GM19238 (cell line): ENCODE measurements around the gene PEX11B.
"Not testable (repeated sequence)": the region's sequence is repeated elsewhere in the genome, so short reads cannot be mapped to it uniquely, and the experiment has no call there.

Source experiments
- DNase-seq: peaks from one replicate; pipeline ENCODE4 v3.0.0; 2011; ENCODE audit warnings: low spot score; ENCODE audit not compliant: insufficient read length

PEX11B gene

GRCh38 chr1:145952903-145953302 lies 34.4 kb upstream of the PEX11B start:
- no peak for DNase-seq

DNA sequence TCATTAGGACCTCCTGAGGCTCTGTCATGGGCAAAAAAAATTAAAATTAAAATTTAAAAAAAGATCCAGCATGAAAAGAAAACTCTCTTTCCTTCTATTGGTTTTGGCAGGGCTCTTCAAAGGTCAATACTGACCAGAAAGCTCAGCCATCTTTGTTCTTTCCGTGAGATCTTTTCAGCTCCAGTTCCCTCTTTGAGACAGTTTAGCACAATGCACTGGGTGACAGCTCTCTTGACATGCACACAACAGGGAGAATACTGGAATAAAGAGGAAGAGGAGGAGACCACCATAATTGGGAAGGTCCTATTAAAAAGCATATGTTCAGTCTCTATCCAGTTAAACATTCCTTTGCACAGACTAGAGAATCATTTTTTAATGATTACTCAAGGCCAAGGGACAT lies 33.0 kb upstream of the PEX11B start:
- DNase-seq, result no peak

DNA sequence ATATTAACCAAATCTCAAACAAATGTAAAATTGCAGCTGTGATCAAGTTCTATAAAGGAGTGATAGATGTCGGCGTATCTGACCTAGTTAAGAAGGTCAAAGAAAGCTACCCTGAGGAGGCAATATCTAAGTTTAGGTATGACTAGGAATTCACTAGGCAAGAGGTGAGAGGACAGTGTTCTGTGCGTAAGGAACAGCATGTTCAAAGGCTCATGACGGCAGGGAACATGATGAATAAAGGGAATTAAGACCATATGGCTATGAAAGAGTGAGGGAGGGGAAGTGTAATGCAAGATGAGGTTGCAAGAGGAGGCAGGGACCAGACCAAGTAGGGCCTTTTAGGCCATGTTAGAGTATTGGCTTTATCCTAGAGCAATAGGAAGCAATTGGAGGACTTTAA lies 30.7 kb upstream of the PEX11B start:
- no peak for DNase-seq

- no peak for DNase-seq
Measured at GRCh38 chr1:145947551-145947950, 29.0 kb upstream of the PEX11B start.

DNA sequence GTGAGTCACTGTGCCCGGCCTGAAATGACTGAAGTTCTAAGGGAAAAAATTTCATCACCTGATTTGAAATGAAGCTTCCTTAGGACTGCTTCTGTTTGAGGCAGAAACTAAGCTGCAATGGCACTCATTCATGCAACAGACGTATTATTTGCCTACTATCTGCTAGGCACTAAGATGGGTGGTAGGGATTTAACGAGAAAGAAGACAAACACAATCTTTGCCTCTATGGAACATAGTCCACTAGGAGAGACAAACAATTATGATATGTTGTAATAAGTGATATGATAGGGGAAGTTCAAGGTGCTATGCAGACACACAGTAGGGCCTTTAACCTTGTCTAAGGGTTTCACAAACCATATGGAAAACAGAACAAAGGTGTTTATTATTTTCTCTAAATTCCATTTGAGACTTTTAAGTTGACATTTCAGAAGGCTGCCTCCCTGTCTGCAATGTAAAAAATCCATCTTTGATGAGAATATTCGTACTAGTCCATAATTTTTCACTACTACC lies 28.0 kb upstream of the PEX11B start:
- DNase-seq, result no peak

DNA sequence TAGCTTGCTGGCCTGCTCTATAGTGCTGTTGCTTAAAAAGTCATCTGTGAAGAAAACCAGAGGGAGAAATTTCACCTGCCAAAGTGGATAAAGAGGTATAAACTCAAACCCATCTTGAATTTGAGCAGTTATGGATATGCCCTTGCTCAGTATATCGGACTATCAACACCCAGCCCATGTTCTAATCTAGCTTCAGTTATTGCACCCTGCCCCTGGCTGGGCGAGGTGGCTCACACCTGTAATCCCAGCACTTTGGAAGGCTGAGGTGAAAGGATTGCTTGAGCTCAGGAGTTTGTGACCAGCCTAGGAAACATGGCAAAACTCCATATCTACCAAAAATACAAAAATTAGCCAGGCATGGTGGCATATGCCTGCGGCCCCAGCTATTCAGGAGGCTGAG lies 26.0 kb upstream of the PEX11B start:
- DNase-seq, result no peak

DNA sequence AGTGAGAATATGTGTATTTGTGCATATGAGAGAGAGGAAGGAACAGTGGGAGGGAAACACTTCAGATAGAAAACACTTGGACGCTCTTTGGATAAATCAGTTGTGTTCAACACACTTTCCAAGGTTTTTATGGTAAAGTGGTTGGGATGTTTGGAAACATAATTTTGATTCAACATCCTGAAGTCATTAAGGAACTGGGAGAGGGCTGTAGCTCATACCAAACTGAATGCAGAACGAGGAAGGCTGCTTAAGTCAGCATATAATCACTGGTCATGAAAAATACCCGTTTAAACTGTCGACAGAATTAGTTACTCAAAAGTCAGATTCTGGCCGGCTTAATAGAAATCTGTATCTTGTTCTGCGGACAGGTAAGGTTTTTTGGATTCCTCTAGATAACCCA lies 24.4 kb upstream of the PEX11B start:
- DNase-seq, result no peak

DNA sequence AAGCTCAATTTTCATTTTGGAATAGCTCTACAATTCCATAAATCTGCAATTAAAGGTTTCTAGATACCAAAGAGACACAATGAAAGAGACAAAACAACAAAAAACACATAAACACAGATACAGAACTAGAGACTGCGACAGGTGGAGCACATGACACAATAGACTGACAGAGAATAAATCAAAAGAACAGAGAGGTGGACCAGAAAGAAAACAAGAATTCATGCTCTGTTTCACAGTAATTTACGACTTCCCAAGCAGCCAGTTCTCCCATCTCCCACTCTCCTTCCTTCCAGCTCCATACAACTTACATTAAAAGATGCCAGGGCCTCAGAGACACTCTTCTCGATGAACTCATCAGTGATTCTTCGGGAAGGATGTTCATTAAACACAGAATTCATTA lies 23.9 kb upstream of the PEX11B start:
- DNase-seq, result no peak

- no peak for DNase-seq
Measured at GRCh38 chr1:145937436-145937835, 18.9 kb upstream of the PEX11B start.

GRCh38 chr1:145936247-145936646 lies 17.7 kb upstream of the PEX11B start:
- no peak for DNase-seq

DNA sequence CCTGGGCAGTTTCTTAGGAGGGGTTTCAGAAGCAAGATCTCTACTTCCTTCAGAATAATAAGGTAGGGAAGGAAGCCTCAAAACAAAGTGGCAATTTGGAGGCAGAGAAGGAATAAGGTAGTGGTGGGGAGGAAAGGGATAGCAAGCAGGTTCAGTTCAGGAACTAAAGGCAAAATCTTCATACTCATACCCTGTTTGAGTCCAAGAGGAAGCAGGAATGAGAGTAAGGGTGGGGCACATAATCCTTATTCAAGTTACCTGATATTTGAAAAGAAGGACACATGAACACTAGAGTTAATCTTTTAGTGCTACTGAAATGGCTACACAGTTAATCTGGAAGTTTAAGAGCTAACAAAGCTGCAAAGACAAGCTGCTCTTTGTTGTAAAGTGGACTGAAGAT lies 17.2 kb upstream of the PEX11B start:
- DNase-seq, result no peak

DNA sequence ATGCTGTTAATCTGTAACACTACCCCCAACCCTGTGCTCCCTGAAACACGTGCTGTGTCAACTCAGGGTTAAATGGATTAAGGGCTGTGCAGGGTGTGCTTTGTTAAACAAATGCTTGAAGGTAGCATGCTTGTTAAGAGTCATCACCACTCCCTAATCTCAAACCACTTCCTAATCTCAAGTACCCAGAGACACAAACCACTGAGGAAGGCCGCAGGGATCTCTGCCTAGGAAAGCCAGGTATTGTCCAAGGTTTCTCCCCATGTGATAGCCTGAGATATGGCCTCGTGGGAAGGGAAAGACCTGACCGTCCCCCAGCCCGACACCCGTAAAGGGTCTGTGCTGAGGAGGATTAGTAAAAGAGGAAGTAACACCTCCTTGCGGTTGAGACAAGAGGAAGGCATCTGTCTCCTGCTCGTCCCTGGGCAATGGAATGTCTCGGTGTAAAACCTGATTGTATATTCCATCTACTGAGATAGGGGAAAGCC lies 14.0 kb upstream of the PEX11B start:
- not testable (repeated sequence) for DNase-seq

- DNase-seq, result no peak
Measured at GRCh38 chr1:145927916-145928643, 9.6 kb upstream of the PEX11B start.

DNA sequence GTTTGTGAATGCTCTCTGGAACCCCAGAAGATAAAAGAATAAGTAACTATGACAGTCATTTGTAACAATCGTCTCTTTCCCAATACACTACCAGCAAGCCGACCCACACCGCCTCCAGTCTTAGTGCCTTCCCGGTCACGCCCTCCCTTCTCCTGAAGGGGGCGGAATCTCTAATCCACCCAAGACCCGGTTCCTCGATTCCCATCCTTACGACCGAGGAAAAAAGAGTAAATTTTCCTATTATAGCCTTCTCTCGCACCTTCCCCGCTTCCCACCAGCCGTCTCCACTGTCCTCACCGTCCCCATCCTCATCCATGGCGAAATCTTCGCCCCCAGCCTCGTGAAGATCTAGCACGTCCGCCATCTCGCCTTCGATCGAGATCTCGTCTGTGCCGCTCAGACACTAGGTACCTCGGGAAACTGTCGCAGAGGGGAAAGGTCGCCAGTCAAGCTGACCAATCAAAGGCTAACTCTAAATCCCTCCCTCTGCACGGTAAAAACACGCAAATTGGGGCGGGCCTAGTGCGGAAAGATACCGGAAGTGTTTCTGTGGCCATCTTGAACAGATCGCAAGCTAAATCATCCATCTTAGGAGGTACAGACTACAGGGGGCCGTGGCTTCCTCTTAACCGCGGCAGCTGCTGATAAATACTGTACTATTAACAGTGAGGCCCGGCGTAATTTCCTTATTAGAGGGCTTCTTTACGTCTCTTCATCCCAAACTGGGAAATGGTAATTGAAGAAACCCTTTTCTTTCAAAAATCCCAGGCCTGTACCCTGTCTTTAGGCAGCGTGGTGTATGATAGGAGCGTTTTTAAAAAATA lies 8.8 kb upstream of the PEX11B start, which contains the start of gene RBM8A:
RBM8A (minus strand) TSS at position 422 of the 824 bp plus-strand sequence; CDS start at position 364, 58 bp downstream.
- peak; percentile 67 for DNase-seq

GRCh38 chr1:145926686-145927062 lies 8.2 kb upstream of the PEX11B start:
- DNase-seq, result no peak

DNA sequence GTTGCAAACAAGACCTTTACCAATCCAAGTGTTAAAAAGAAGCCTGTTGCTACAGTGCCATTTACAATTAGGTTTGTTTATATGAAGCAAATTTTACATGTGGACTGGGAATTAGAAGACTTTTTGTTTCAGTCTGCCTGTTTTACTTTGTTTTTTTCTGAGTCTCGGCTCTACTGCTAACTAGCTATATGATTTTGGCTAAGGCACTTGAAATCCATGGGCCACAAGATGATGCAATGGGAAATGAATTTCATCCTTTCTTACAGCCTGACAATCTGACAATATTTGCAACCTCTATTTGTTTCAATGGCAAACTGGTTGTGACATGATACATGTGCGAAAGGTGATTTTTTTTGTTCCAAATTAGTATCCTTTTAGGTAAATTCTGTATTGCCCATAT lies 3.7 kb upstream of the PEX11B start:
- DNase-seq, result no peak

GRCh38 chr1:145920297-145920696 lies 1.8 kb upstream of the PEX11B start:
- not testable (repeated sequence) for DNase-seq

DNA sequence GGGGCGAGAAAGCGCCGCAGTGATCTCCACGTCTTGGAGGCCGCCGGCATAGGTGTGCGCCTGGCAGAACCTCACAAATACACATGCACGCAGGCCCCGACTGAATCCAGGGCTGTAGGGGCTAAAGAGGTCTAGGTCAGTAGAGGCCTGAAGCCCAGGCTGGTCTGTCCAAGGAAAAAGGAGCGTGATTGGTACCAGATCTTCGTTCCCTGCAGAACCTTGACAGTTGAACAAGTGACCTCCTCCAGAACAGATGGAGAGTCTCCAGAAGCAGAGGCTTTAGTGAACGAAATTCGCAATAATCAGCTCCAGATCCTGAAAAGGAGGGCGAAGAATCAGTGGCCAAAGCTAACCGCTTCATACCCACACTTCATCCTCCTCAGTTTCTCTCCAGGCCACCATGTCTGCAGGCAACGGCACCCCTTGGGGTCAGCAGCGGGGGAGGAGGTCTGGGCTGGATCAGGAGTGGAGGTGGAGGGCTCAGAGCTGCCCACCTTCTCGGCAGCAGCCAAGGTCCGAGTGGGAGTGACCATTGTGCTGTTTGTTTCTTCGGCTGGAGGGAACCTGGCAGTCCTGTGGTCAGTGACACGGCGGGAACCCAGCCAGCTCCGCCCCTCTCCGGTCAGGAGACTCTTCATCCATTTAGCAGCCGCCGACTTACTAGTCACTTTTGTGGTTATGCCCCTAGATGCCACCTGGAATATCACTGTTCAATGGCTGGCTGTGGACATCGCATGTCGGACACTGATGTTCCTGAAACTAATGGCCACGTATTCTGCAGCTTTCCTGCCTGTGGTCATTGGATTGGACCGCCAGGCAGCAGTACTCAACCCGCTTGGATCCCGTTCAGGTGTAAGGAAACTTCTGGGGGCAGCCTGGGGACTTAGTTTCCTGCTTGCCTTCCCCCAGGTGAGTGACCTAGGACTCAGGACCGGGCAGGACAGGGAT lies 749 bp upstream of the PEX11B start:
- no peak for DNase-seq

DNA sequence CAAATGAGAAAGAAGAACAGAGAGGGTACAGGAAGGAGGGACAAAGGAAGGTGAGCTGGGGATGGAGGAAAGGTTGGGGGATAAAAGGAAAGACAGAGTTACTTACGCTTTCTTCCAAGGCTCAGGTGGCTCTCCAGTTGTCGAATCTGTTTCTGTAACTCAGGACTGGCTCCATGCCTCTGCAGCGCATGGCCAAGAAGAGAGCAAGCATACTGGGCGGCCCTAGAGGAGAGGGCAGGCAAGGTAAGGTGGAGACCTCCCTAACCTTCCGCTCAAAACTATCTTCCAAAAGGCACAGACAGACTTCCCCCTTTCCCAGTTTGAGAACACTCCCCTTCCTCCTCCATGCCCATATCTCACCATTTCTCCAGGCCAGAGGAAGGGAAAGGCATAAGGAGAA lies 922 bp downstream of the PEX11B start:
- DNase-seq, result no peak

DNA sequence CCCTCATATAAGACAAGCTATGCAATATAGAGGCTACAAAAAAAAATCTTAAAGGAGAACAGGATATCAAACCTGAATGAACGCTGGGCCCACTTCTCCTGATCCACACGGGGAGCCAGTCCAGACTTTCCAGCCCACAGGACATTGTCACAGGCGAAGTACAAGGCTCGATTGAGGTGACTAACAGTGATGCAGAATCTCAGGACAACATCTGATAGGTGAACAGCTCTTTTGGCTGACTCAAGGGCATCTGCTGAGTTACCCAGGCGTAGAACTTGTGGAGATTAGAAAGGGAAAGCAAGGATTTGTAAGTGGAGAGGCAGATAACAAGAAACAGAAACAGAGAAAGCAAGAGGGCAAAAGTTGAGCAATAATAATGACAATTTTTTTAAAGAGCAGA lies 1.8 kb downstream of the PEX11B start:
- DNase-seq, result no peak

DNA sequence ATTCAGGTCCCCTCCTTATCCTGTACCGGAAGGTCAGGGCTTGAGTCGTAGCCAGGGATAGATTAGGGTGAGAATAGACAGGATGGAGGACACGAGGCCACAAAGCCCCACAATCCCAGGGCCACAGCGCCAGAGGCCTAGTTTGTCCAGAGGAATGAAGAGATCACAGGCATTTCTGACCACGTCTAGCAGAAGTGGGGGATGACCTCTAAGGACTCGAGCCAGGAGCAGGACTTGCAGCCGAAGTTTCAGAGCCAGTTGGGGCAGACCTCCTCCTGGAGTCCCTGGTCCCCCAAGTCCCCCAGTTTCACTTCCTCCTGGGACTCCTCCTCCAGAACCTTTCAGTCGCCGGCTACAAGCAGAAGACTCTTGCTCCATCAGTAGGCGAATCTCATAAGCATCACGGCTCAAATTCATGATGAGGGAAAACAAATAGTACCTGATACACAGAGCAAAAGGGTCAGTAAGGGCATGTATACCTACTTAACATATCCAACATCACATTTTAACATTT lies 6.3 kb downstream of the PEX11B start:
- DNase-seq, result no peak
